Measurements from ENCODE around the gene MYOZ3.

MYOZ3 gene, protein sequence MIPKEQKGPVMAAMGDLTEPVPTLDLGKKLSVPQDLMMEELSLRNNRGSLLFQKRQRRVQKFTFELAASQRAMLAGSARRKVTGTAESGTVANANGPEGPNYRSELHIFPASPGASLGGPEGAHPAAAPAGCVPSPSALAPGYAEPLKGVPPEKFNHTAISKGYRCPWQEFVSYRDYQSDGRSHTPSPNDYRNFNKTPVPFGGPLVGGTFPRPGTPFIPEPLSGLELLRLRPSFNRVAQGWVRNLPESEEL

DNA sequence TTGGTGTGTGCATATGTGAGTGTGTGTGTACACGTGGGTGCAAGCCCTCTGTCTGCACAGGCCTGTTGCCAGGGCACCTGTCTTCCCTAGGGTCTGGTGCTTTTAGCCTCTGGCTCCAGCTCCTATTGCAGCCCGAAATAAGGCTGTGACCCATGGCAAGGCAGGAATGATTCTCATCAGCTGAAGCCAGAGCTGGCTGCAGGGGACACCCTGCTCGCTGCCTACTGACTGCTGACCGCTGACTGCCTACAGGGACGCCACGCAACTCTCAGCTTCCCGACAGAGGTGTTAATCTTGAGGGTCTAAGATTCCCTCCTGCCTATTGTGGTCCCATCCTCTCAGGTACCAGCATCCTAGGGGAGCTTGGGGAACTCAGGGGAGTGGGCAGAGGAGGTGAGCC is at the start of gene MYOZ3:
Gene MYOZ3 (plus strand): TSS at position 166 of the 400 bp plus-strand sequence. CDS start 1,691 bp downstream, outside the sequence.
- no peak for DNase-seq

DNA sequence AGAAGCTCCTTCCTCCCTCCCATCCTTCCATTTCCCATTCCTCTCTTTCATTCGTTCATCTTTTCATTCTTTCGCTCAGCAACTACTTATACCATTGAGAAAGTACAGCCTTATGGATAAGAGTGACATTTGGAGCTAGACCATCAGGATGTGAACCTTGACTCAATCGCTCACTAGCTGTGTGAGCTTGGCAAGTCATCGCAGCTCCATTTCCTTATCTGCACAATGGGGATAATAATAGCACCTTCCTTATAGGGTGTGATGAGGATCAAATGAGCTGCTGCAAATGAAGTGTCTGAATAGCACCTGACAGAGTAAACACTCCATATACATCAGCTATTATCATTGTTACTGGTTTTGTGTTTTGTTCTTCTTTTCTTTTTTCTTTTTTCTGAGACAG is 48.6 kb upstream of the MYOZ3 start:
- DNase-seq, result peak; percentile 9

DNA sequence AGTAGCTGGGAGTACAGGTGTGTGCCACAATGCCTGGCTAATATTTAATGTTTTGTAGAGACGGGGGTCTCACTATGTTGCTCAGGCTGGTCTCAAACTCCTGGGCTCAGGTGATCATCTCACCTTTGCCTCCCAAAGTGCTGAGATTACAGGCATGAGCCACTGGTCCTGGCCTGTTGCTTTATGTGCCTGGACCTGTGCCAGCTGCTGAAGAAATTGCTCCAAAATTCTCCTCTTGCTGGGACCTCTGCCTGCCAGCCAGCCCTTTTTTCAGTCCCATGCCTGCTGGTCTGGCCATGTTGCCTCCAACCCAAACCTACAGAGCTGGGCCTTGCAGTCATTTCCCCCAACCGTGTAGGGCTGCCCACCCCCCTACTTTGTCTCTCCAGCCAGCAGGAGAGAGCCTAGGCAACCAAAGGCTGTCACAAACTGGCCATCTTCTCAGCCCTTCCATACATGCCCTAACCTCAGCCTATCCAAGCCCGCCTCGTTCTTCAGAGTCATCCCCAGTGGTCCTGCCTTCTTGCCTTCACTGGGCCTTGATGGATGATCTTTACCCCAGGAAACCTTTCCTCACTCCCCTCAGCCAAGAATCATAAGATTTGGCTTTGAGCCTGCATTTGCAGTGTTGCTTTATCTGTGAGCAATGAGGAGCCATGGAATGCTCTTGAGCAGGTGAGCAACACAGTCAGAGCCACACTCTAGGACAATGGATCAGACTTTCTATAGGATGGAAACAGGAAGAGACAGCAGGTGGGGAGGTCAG is 48.0 kb upstream of the MYOZ3 start:
- no peak for DNase-seq

DNA sequence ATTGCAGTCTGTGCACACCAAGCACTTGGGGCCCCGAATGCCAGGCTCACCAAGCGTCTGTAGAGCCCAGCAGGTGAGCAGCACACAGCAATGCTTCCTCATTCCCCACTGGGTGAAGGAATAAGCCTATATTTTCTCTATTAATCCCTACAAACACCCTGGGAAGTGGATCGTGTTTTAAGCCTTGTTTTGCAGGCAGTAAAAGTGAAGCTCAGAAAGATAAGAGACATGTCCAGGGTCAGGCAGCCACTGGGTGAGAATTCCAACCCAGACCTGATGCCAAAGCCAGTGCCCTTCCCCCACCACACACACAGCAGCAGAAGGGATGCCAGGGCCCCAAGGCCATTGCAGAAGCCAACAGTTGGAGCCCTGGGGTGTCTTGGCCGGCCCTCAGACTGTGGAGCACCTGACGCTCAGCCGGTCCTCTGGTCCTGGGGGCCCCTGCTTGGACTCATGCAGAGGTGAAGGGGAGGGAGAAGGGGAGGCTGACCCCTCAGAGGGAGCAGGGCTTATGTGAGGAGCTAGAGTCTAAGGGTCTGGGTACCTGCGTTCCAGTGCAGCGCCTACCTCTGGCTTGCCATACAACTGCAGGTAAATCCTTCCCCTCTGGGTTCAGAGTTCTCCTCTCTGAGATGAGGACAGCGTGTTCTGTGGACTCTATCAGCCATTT is 46.9 kb upstream of the MYOZ3 start:
- DNase-seq, result no peak

DNA sequence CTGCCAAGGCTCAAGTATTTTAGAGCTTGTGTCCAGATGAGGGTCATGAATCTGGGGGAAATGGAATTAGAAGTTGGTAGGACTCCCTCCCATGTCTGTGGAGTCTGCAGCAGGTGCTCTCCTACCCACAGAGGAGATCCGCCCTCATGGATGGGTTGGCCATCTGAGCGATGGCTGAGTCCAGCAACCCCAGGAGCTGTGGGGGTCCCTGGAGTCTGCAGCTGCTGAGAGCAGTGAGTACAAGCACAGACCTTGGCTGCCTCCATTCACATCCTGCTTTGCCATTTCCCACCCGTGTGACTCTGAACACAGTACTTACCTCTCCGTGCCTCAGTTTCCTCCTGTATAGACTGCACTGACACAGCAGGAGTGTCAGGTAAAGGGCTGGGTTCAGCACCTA is 46.4 kb upstream of the MYOZ3 start:
- DNase-seq, result no peak

DNA sequence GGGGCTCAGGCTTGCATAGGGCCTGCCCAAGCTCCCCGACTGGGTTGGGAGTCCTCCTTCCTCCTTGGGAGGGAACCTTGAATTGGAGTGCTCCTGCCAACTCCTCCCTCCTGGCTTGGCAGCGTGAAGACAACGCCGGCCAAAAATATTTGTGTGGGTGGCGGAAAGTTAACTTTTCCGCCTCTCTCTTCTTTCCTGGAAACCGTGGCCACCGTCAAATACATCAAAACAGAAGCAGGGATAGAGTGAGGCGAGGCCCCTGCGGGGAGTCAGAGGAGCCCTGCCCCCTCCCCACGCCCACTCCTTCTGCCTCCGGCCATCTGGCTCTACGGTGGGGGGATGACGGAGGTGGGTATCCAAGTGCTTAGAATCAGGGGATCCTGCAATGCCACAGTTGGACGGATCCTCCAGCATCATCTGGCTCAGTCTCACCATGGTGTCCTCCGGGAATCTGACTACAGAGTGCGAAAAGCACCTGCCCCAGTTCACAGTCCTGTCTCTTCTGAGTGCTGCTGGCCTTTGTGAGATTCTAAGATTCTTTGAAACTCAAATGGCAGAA is 45.8 kb upstream of the MYOZ3 start:
- DNase-seq, result no peak

DNA sequence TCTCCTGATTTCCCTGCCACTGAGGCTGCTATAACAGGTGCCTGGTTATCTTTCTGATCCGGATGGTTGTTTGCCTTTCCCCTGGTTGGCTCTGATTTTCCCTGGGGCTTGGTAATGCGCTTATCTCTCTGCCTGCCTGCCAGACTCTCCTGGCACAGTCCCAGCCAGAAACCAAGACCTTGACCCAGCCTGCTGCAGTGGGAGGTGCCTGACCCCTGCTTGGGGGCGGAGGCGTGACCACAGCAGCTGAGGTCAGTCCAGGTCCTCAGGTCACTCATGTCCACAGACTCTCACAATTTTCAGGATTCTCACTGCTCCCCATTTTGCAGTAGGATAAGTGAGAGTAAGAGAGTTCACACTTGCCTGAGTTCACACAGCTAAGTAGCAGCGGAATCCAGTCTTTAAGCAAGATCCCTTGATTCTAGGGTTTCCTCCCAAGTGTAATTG is 45.0 kb upstream of the MYOZ3 start:
- no peak for DNase-seq

DNA sequence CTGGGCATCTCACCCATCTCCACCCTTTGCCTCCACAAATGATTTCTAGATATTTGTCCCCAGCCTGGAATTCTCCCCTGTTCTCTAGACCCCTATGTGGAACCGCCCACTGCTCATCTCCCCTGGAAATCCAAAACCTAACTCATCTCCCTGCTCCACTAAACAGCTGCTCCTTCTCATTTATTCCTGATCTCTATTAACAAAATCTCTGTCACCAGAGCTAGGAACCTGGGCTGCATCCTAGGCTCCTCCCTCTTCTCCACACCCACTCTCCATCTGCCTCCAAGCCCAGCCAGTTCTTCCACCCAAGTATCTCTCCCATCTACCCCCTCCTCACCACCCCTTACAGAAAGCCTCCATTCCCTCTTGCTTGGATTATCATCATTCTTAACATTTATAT is 44.5 kb upstream of the MYOZ3 start:
- no peak for DNase-seq

DNA sequence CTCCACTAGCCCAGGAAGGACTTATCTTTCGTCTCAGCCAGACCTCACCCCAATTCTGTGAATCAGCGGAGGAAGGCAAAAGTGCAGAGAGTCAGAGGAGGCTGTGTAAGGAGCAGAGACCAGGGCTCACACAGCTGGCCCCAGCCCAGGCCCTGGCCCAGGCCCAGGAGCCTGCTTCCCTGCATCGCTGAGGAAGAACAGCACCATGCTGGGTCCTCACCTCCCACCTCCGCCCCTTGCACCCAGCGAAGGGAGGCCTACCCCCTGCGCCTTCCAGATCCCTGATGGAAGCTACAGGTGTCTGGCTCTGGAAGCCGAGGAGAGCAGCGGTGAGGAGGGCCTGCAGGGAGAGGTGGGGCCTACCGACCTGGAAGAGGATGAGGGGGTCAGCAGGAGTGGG is 42.9 kb upstream of the MYOZ3 start:
- no peak for DNase-seq

DNA sequence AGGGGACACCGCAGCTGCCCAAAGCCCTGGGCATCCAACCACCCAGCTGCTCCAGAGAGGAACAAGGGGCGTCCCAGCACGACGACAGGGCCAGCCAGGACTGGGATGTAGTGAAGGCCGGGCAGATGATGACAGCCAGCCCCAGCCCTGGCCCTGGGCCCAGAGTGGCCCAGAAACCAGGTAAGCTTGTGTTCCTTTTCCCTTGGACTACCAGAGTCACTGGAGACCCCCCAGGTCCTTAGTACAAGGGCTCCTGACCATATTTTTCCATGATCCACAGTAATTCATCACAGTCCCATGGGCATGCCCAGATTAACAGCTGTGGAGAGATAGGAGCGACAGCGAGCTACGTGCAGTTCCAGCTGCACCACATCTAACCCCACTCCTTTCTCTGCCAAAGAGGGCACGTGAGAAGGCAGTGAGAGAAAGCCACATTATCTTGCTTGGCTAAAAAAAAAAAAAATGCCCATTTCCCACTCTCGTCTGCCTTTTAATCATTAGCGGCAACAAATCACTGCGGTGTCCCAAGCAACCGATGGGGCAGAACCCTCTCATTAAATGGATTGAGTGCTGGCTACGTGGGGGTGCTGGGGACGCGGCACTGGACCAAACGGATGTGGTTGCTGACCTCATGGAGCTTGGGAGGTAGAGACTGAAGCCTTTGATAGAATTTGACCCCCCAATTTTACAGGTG is 42.3 kb upstream of the MYOZ3 start:
- no peak for DNase-seq

DNA sequence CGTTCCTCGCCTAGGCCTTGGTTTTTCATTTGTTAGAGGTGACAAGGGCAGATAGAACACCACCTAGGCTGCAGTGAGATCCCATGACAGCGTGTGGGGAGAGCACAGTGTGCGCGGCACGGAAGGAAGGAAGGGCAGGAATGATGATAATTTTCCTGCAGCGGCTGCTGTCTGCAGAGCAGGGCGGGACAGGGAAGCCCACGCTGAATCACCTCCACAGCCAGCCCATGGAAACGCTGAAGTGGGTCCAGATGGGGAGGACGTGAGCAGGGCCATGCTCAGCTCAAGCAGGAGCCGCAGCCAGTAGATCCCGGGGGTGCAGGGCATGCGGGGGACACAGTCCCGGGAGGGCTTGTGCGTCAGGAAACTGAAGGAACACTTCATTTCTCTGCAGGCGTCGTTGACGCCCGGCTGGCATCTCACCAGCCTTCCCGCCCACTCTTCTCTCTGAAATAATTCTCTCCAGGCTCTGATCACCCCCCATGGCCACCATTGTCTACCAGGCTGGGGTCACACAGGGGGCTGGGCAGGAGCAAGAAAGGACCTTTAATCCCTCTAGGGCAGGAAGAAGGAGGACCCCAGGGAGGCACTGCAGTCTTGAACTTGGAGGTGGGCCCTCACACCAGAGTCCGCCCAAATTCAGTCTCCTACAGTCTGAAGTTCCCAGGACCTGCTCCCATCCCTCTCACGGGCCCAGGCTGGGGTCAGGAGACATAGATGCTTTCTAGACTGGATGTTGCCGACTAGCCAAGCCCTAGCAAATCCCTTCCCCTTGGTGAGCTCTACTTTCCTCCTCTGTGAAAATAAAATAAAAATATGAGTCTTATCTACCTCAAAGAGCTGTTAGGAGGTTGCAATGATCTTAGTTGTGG is 41.5 kb upstream of the MYOZ3 start:
- DNase-seq, result no peak

DNA sequence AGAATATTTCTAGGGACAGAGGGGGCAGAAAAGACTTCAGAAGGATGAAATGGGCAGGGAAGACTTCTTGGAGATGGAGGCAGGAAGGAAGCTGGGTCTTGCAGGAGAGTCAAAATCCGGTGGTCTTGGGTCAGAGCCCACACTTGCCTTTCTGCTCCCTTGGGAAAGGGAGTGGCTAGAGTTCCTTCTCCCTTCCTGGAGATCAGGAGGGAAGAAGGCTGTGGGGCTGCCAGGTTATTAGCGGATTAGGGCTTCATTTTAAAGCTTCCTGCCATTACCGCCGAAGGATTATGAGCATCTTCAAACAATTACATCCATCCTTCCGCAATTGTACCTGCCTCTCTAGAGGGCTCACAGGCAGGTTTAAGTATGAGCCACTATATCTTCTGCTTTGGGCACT is 39.8 kb upstream of the MYOZ3 start:
- DNase-seq, result no peak

DNA sequence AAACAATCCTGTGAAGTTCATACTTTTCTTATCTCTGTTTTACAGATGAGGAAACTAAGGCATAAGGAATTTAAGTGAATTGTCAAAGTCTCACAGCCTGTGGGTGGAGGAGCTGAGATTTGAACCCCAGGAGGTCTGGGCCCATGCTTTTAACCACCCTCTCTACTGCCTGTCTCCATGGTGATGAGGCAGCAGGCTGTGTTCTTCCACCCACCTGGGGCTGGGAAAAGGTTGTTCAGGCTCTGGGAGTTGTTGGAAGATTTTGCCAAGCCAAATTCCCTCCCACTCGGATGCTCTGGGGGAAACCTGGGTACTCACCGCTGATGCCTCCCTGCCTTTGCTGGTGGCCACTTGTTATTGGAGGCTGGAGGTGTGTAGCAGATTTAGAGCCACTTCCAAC is 38.9 kb upstream of the MYOZ3 start:
- no peak for DNase-seq

DNA sequence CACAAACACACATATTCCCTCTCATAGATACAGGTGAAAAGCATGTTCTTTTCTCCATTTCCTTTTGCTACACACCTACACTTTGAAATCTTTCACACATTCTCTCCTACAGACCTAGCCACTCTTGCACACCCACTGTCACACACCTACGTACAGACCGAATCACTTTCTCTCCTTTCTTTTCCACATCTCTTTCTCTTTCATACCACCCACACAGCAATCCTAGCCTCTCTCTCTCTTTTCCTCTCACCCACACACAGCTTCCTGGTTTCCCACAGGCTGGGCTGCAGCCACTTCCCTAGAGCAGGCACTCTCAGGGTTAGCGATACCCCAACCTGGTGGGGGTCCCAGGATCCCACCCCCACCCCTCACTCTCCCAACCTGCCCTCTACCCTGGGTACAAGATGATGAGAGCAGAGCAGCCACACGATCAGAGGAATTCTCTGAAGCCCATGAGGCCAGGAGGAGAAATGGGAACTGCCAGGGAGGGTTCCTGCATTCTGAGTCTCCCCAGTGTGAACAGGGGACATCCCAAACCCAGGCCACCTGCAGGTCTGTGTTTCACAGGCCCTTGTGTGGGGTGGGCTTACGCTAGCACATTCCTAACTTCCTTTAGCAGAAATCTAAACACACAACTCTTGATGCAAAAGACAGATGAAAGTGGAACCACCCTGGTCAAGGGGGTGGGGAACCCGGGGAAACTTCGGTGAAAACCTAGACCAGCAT is 37.7 kb upstream of the MYOZ3 start:
- no peak for DNase-seq

DNA sequence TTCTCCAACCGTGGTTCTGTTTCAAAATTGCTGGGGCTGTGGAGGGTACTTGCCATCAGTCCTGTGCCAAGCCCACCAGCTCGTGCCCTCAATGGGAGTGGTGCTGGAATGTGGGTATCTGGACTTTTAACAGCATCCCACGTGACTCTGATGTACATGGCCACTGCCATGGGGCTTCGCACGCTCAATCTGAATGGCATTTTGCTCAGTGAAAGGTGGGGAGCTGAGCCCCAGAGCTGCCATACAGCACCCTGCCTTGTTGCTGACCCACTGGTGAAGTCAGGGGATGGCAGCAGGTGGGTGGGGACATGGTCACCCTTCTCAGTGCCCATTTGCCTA is 37.2 kb upstream of the MYOZ3 start:
- DNase-seq, result no peak

DNA sequence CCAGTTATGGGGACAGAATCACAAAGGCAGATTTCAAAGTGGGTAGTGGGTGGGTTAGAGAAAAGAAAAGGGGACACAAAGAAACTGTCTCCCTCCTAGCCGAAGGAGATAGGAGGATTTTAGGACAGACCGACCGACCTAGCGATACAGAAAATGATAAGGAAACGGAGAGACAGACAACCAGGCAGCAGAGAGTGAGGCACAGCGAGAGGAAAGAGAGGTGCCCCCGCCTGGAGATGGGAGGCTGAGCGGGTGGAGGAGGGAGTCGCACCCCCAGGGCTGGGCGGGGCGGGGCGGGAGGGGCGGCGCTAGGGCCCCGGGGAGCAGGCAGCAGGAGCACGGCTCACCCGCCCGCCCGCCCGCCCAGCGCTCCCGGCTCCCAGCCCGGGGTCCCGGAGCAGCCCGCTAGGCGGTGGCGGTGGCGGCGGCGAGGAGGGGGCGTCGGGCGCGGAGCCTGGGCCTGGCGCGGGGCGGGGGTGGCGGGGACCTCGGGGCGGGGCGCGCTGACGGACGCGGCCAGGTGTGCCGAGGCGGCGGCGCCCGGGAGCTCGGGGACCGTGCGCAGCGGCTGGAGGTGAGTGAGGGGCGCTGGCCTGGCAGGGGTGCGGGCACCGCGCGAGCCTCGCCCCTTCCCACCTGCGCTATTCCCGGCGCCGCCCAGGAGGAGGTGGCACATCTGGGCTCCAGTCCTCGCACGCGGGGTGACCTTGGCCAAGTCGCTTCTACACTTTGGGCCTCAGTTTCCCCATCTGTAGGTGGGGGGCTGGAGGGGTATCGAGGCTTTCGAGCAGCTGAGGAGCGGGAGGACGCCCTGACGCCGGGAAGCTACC is 36.5 kb upstream of the MYOZ3 start:
- no peak for DNase-seq

DNA sequence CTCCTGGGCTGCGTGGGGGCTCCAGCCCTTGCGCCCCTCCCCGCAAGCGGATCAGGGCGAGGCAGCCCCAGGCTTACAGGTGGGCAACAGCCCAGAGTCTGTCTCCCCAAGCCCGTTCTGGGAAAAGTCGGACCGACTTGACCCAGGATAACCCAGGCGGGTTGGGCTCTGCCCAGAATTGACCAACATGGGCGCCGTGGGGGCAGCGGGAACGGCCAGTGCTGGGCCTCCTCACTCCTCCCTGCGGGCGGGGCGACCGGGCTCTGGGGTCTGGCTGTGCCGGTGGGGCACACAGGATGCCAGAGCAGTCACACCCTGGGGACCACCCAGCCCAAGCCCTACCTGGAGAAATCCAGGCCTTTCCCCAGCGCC is 35.9 kb upstream of the MYOZ3 start:
- no peak for DNase-seq

DNA sequence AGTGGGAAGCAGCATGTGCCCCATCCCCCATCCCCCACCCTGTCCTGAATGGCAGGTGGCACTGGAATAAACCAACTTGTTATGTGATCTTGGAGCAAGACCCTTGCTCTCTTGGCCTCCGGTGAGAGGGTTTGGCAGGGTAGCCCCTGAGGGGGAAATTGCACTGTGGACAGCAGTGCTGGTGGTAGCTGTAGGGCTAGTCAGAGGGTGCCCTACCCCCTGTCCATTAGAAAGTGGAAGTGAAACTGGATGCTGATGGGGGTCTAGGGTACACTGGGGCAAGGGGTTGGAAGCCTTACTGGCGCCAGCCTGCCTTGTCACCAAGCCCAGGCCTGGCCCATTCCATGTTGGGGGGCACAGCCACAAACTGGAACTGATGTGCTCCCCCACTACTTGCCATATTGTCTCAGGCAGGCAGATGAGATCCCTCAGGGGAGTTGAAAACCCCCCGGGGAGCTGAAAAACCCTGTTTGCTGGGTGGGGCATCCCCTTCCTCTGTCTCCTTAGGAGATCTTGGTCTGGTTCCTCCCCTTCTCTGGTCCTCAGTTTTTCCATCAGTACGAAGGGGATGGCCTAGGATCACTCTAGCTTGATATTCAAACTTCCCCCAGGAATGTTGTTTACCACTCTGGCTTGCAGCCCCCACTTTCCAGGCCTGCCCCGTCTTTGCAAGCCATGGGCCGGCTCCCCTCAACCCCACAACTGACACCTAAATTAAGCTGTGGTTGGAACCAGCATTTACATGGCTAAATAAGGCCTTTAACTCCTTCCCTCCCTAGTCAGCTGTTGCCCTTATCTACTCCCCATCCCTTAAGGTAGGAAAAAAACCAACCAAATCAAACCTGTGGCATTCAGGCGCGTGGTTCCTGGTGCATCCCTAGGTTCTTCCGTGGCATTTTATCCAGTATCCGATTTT is 35.0 kb upstream of the MYOZ3 start:
- DNase-seq, result no peak

DNA sequence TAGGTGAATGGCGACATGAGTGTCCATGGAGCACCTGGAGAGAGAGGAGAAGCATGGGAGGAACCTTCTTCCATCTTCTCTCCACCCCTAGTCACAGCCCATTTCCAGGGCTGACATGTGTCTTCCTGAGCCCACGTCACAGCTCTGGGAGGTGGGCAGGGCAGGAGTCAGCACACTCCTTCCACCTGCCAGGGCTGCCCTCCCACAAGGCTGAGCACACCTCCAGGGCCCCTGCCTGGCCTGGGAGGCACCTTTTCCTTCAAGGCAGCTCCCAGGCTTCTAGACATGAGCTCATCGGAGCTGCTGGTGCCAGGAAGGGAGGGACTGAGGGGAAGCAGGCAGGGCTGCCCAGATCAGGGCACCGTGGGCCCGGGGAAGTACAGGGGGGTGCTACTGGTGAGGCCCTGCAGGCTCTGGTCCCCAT is 34.2 kb upstream of the MYOZ3 start:
- DNase-seq, result no peak
